Measurements from ENCODE around the gene IFNA21. TPM values are rescaled to one million over a fixed set of nuclear protein-coding genes. Genes with fewer than 3 reads are reported as not detected.
"Not testable (repeated sequence)": the region's sequence is repeated elsewhere in the genome, so short reads cannot be mapped to it uniquely, and the experiment has no call there.

IFNA21 gene
- not detected for total RNA-seq
- polyA plus RNA-seq = not detected
- long read RNA-seq, donor 1 = 0 reads
- long read RNA-seq, donor 2 = 0 reads
- long read RNA-seq, donor 3 = 0 reads
- long read RNA-seq, donor 4 = 0 reads
- long read RNA-seq, donor 5 = 0 reads
- long read RNA-seq, donor 6 = 0 reads
- long read RNA-seq, donor 7 = 0 reads
- long read RNA-seq, donor 8 = 0 reads
- long read RNA-seq, donor 9 = 0 reads
- long read RNA-seq, donor 10 = 0 reads

DNA sequence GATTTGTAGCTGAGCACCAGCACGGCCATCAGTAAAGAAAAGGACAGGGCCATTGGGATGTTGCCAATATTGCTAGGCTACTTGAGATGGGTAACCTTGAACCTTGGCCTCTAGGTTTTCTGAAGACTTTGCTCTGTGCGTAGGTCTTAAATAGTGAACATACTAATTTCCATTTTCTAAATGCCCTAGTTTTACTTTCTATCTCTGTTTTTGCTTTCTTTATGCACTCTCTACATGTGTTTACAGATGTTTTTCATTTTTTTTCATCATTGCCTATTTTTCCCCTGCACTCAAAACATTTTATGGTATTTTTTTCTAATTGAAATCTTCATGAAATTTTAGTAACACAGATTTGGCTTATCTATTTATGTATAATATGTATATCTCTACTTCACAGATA is at the start of gene IFNA21:
IFNA21 (minus strand) TSS at position 101 of the 400 bp plus-strand sequence; CDS start at position 53, 48 bp downstream.
- DNase-seq; H3K27ac ChIP-seq; H3K4me1 ChIP-seq (replicated peaks in 1 of 2); intact Hi-C loops (cut with DNase I); H3K4me3 ChIP-seq; H3K36me3 ChIP-seq (replicated peaks in 1 of 2); H3K9me3 ChIP-seq (replicated peaks in 1 of 3); H3K27me3 ChIP-seq: not testable (repeated sequence)
- 63 to 84% (median 73%) methylated on average over 2 of the region's 2 CpGs for WGBS, 4 donors

DNA sequence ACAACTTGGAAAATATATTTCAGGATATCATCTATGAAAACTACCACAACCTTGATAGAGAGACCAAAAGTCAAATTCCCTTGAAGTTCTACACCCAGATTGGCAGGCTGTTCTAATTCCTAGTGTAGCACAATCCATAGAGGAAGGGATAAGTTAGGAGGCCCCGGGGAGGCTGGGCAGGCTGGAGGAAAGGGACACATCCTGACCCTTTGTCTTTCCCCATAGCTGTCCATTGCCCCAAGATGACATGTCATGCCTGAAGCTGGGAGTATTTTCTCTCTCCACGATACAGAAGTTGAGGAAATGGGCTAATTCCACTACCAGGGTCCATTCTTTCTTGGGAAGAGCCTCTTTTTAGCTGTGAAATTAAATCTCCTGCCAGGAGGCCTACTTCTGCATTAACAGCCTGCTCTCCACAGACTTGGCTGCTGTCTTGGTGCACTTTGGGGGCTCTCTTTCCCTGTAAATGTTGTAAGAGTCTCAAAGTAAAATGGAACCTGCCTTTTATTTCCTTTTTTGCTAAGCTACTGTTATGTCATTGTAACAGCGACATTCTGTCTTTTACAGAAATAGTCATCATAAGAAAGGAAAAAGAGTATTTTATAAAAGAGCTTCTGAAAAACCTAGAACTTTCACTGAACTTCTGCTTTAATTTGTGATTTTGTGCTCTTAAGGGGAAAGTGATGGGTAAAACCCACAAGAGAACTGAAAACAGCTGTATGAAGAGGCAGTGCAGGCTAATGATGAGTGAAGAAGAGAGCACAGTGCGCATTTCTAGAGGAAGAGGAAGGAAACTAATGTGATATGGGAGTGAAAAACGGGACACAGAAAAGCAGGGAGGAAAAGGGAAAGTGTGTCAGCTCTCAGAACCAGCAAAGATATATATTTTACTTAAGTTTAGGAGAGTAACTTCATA is 47.2 kb upstream of the IFNA21 start:
- intact Hi-C loops (cut with DNase I); DNase-seq; H3K36me3 ChIP-seq (replicated peaks in 1 of 2); H3K27me3 ChIP-seq; H3K9me3 ChIP-seq (replicated peaks in 1 of 3); H3K27ac ChIP-seq; H3K4me3 ChIP-seq; H3K4me1 ChIP-seq (replicated peaks in 1 of 2): not testable (repeated sequence)
- WGBS, 4 donors = 36 to 42% (median 40%) methylated on average over 4 to 5 of the region's 5 CpGs
- TF ChIP-seq, protein P1, sequence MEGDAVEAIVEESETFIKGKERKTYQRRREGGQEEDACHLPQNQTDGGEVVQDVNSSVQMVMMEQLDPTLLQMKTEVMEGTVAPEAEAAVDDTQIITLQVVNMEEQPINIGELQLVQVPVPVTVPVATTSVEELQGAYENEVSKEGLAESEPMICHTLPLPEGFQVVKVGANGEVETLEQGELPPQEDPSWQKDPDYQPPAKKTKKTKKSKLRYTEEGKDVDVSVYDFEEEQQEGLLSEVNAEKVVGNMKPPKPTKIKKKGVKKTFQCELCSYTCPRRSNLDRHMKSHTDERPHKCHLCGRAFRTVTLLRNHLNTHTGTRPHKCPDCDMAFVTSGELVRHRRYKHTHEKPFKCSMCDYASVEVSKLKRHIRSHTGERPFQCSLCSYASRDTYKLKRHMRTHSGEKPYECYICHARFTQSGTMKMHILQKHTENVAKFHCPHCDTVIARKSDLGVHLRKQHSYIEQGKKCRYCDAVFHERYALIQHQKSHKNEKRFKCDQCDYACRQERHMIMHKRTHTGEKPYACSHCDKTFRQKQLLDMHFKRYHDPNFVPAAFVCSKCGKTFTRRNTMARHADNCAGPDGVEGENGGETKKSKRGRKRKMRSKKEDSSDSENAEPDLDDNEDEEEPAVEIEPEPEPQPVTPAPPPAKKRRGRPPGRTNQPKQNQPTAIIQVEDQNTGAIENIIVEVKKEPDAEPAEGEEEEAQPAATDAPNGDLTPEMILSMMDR (IDR thresholded peaks at IDR 0.05) = peak in 1 of 6 experiments; percentile 22

DNA sequence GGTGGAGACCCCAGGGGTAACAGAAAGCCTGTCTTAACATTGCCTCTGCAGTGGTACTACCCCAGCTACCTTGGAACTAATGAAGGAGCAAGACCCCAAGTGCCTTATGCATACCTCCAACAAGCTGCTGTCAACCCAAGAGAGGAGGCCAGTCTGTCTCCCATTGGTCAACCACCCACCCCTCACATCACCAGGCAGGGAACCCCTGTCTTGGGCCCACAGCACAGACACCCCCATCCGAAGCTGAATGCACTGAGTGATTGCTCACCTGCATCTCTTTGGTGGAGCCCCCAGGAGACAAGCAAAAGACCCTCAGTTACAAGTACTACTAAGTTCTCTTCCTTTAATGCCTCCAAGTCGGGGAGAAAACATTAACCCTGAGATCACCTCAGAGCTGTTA is 45.7 kb upstream of the IFNA21 start:
- H3K27ac ChIP-seq; H3K27me3 ChIP-seq; H3K4me3 ChIP-seq; DNase-seq; H3K36me3 ChIP-seq (replicated peaks in 1 of 2); intact Hi-C loops (cut with DNase I); H3K9me3 ChIP-seq (replicated peaks in 1 of 3); H3K4me1 ChIP-seq (replicated peaks in 1 of 2): not testable (repeated sequence)
- 63 to 100% (median 79%) methylated on average over 1 to 2 of the region's 2 CpGs for whole genome bisulfite sequencing, 4 donors

DNA sequence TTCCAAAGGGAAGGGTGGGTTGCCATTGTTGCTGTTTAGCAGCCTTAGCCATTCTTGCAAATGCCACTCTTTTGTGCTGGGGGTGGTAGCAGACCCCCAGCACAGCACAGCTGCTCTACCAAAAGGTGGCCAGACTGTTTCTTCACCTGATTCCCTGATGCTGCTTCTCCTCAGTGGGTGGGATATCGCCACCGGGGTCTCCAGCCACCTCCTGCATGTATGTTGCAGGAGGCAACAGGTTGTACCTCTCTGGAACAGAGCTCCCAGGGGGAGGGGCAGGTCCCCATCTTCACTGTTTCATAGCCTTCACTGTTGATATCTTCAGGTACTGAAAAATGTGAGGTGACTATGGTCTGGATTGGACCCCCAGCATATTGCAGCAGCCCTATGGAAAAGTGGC is 44.3 kb upstream of the IFNA21 start:
- 83 to 96% (median 90%) methylated on average over 2 of the region's 2 CpGs for WGBS, 4 donors
- H3K27ac ChIP-seq; H3K4me1 ChIP-seq (replicated peaks in 1 of 2); H3K36me3 ChIP-seq (replicated peaks in 1 of 2); H3K27me3 ChIP-seq; H3K9me3 ChIP-seq (replicated peaks in 1 of 3); H3K4me3 ChIP-seq; DNase-seq; intact Hi-C loops (cut with DNase I): not testable (repeated sequence)

DNA sequence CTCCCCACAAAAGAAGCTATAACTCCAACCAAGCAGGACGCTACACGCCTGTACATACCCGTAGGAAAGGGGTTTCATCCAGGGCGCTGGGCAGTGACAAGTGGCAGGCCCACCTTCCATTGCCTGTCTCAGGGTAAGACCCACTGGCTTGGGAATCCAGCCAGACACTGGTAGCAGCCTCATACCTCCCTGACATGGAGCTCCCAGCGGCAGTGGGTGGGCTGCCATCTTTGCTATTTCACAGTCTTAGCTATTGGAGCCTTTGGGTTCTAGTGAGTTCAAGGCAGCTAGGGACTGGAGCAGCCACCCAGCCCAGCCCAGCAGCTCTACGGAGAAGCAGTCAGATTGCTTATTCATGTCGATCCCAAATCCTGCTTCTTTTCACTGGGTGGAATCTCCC is 43.9 kb upstream of the IFNA21 start:
- 86 to 90% (median 87%) methylated on average over 6 to 7 of the region's 7 CpGs for WGBS, 4 donors
- H3K27ac ChIP-seq = no peak overlapping the region

DNA sequence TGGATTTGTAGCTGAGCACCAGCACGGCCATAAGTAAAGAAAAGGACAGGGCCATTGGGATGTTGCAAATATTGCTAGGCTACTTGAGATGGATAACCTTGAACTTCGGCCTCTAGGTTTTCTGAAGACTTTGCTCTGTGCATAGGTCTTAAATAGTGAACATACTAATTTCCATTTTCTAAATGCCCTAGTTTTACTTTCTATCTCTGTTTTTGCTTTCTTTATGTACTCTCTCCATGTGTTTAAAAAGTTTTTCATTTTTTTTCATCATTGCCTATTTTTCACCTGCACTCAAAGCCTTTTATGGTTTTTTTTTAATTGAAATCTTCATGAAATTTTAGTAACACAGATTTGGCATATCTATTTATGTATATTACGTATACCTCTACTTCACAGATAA is 40.6 kb upstream of the IFNA21 start, which contains the start of gene IFNA10:
IFNA10 (minus strand) TSS at position 101 of the 400 bp plus-strand sequence; CDS start at position 55, 46 bp downstream.
- H3K27ac ChIP-seq; H3K4me1 ChIP-seq (replicated peaks in 1 of 2); DNase-seq; H3K27me3 ChIP-seq; intact Hi-C loops (cut with DNase I); H3K9me3 ChIP-seq (replicated peaks in 1 of 3); H3K36me3 ChIP-seq (replicated peaks in 1 of 2); H3K4me3 ChIP-seq: not testable (repeated sequence)
- 75 to 76% (median 76%) methylated on average over 3 of the region's 3 CpGs for WGBS, 4 donors

More for the DNA sequence above, 43.9 kb upstream of the IFNA21 start:
- DNase-seq = no peak
- Histone ChIP-seq H3K36me3 (replicated peaks in 1 of 2) (no peaks in the 10 kb centered on the region), H3K4me3 (no peak overlapping the region), H3K27me3 (no peaks in the 10 kb centered on the region), H3K4me1 (replicated peaks in 1 of 2) (no peaks in the 10 kb centered on the region), H3K9me3 (replicated peaks in 1 of 3) (no peaks in the 10 kb centered on the region)
- no peak for TF ChIP-seq POLR2A (IDR thresholded peaks at IDR 0.05)
- TF ChIP-seq, protein P1 (IDR thresholded peaks at IDR 0.05) = no peak
- intact Hi-C loops (cut with DNase I) = no loop called here

Data from adrenal gland (tissue), 19 donors.